ENCODE results near the gene CLIP4.
"Not testable (repeated sequence)": the region's sequence is repeated elsewhere in the genome, so short reads cannot be mapped to it uniquely, and the experiment has no call there.

The CLIP4 gene

GRCh38 chr2:29114946-29115609, at the start of gene CLIP4:
TSS of gene CLIP4 (plus strand) at chr2:29115415. CDS start at chr2:29121389, 5,974 bp downstream.
- DNase-seq = peak; percentile 56

DNA sequence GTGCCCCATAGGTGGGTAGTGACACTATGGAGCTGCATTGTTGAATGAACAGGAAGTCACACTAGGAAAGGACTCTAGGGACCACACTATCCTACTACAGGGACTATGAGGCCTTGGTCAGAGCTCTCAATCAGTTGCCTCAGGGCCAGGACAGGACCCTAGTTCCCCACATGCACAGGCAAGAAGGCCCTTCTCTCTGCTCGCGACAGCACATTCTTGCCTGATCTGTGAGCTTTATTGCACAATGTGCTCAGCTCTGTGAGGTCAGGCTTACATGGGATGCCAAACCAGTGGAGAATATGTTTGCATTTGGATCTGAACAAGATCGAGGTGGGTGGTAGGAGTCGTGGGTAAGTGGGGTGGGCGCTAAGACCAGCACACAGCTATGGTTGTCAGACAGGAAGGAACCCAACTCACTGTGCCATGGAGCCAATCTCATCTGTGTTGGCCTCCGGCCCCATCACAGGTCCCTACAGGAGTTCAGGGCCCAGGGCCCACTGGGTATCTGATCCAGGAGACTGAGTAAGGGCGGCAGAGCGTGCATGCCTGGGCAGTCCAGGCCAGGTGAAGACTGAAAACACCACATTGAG, 48.8 kb upstream of the CLIP4 start:
- no peak for DNase-seq

DNA sequence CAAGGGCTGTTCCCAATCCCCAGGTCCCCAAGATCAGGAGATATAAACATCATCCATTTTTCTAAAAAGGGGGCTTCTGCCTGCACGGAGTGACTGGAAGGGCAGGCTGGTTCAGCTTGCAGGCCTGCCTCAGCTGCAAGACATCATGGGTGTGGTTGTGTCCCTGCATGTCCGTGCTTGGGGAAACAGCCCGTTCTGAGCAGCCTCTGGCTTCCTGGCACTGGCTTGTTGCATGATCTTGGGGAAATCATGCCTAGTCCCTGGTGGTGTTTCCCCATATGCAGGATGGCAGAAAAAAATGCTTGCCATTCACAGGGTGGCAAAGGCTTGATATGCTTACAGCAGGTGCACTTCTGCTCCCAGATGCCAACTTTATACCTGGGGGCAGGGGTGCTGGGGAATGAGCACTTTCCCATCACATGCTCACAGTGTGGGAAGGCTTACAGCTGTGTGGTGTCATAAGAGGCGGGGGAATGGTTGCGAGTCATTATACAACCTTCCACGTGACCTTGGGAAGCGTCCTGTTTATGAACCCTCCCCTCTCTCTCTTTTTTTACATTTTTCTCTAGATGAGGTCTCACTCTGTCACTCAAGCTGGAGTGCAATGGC, 48.1 kb upstream of the CLIP4 start:
- no peak for DNase-seq

- no peak for DNase-seq
Measured at GRCh38 chr2:29068513-29068912, 46.7 kb upstream of the CLIP4 start.

DNA sequence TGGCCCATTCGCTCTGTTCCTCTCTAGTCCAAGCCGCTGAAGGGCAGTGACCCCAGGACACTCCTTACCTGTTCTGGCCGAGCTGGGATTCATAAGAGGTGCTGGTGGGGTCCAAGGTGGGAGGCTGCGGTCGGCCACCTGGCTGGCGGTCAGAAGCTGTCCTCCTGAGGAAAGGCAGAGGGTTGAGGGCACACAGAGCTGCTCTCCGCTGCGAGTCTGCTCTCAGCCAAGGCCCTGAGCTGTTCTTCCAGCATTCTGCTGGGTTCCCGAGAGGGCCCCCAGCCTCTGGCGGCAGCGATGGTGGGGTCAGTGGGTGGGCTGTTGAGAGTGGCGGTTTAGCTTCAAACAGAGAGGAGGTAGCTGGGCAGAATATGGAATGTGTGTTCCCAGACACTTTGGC, 44.7 kb upstream of the CLIP4 start:
- DNase-seq = no peak

- DNase-seq = no peak
Measured at GRCh38 chr2:29071032-29071975, 43.9 kb upstream of the CLIP4 start.

DNA sequence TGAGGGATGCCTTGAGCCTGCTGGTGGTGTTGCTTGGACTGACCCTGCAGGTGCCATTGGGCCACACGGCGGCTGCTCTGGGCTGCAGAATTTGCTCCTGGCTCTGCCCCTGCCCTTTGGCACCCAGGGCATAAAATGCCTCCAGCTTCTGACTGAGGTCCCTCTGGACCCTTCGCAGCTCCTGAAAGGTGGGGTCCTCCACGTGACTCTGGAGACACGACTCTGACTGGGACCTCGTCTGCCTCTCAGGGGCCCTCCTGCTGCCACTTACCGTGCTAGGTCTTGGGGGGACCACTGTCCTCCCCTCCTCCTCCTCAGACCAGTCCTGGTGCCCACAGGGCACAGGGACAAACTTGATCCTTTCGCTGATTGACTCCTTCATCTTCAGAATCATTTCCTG, 43.0 kb upstream of the CLIP4 start:
- no peak for DNase-seq

- DNase-seq = no peak
Measured at GRCh38 chr2:29072971-29073725, 42.1 kb upstream of the CLIP4 start.

- DNase-seq = no peak
Measured at GRCh38 chr2:29073933-29074332, 41.3 kb upstream of the CLIP4 start.

- no peak for DNase-seq
Measured at GRCh38 chr2:29074411-29074810, 40.8 kb upstream of the CLIP4 start, which contains the start of gene PCARE. TSS of gene PCARE (minus strand) at chr2:29074523. CDS start at chr2:29074261, 262 bp downstream.

- DNase-seq = no peak
Measured at GRCh38 chr2:29075894-29076705, 39.1 kb upstream of the CLIP4 start.

- no peak for DNase-seq
Measured at GRCh38 chr2:29079887-29080286, 35.3 kb upstream of the CLIP4 start.

- no peak for DNase-seq
Measured at GRCh38 chr2:29080886-29081743, 34.1 kb upstream of the CLIP4 start.

- DNase-seq = no peak
Measured at GRCh38 chr2:29082804-29083495, 32.3 kb upstream of the CLIP4 start.

DNA sequence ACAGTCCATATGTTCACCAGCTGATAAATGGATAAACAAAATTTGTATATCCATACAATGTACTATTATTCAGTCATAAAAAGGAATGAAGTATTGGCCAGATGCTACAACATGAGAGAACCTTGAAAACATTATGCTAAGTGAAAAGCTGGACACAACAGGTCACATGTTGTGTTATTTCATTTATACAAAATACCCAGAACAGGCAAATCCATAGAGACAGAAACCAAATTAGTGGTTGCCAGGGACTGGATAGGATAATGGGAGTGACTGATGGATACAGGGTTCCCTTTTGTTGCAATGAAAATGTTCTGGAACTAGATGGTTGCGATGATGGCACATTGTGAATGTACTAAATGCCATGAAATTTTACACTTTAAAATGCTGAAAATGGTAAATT, 30.7 kb upstream of the CLIP4 start:
- DNase-seq = no peak

DNA sequence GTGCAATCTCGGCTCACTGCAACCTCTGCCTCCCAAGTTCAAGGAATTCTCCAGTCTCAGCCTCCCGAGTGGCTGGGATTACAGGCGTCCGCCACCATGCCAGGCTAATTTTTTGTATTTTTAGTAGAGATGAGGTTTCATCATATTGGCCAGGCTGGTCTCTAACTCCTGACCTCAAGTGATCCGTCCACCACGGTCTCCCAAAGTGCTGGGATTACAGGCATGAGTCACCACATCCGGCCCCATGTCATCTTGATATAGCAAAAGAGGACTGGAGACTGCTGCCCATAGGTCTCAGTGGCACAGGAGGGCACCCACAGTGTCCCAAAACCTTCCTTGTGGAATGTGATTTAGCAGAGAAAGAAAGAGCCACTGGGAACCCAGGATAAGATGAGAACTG, 24.9 kb upstream of the CLIP4 start:
- DNase-seq = not testable (repeated sequence)

- DNase-seq = no peak
Measured at GRCh38 chr2:29096969-29097368, 18.2 kb upstream of the CLIP4 start.

GRCh38 chr2:29097569-29097968, 17.6 kb upstream of the CLIP4 start:
- no peak for DNase-seq

GRCh38 chr2:29100564-29100963, 14.7 kb upstream of the CLIP4 start:
- no peak for DNase-seq

DNA sequence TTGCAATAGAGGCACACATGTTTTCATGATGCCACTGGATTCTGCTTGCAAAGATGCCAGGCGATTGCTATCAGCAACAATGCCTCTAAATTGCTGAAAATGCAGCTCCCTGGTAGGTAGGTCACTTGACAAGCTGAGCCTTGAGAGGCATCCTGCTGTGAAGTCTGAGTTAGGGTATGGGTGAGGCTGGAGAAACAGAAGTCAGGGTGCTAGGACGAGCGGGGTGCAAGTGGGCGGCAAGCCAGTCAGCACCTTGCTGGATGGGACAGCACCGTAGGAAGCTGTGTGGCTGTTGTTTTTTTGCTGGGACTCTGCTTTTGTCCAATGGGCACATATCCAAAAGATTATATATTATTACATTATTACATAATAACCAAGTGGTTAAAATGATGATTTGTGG, 10.5 kb upstream of the CLIP4 start:
- no peak for DNase-seq

Measured in right hindlimb (tissue), 1 donor.